Endodermal cell (in vitro differentiated cells): ENCODE measurements around the gene ANKRD33B. TPM values are rescaled to one million over a fixed set of nuclear protein-coding genes. Genes with fewer than 3 reads are reported as not detected.
"Not testable (repeated sequence)": the region's sequence is repeated elsewhere in the genome, so short reads cannot be mapped to it uniquely, and the experiment has no call there.

ENCODE experiments used
- DNase-seq: peaks from one replicate; pipeline ENCODE4 v3.0.0-alpha.2; 2017
- H3K27ac ChIP-seq: 2 replicates; pipeline ENCODE4 v1.5.1; 2013; ENCODE audit warnings: mild to moderate bottlenecking, low read depth, low read length, moderate library complexity
- H3K27me3 ChIP-seq: 2 replicates; pipeline ENCODE4 v1.6.1; 2013; ENCODE audit warnings: mild to moderate bottlenecking, low read length, moderate library complexity; ENCODE audit not compliant: insufficient read depth, control insufficient read depth, poor library complexity, severe bottlenecking
- H3K36me3 ChIP-seq: 2 replicates; pipeline ENCODE4 v1.7.0; 2013; ENCODE audit warnings: mild to moderate bottlenecking, low read length, moderate library complexity; ENCODE audit not compliant: control insufficient read depth, insufficient read depth
- H3K4me1 ChIP-seq: one replicate; pipeline ENCODE4 v1.7.0; 2013; ENCODE audit warnings: low read length; ENCODE audit not compliant: control insufficient read depth, insufficient read depth
- H3K4me3 ChIP-seq: 2 replicates; pipeline ENCODE4 v1.5.1; 2013; ENCODE audit warnings: mild to moderate bottlenecking, low read length, moderate library complexity
- H3K9ac ChIP-seq: 2 replicates; pipeline ENCODE4 v1.6.1; 2013; ENCODE audit warnings: mild to moderate bottlenecking, low read length, moderate library complexity; ENCODE audit not compliant: poor library complexity, severe bottlenecking; ENCODE audit errors: extremely low read depth
- H3K9me3 ChIP-seq: 2 replicates; pipeline ENCODE4 v1.6.1; 2013; ENCODE audit warnings: mild to moderate bottlenecking, low read length, moderate library complexity; ENCODE audit not compliant: control insufficient read depth
- H3K27ac Mint-ChIP-seq: 2 replicates; pipeline ENCODE4 v1.8.0; 2020; ENCODE audit warnings: mixed read lengths
- H3K27me3 Mint-ChIP-seq: 2 replicates; pipeline ENCODE4 v1.8.0; 2021; ENCODE audit warnings: mild to moderate bottlenecking, mixed read lengths; ENCODE audit not compliant: insufficient read depth
- H3K36me3 Mint-ChIP-seq: 2 replicates; pipeline ENCODE4 v1.8.0; 2020; ENCODE audit warnings: low read depth, mixed read lengths
- H3K4me1 Mint-ChIP-seq: 2 replicates; pipeline ENCODE4 v1.8.0; 2020; ENCODE audit warnings: mixed read lengths
- H3K4me3 Mint-ChIP-seq: 2 replicates; pipeline ENCODE4 v1.8.0; 2020; ENCODE audit warnings: mild to moderate bottlenecking, moderate library complexity, mixed read lengths
- H3K9me3 Mint-ChIP-seq: 2 replicates; pipeline ENCODE4 v1.8.0; 2020; ENCODE audit warnings: mild to moderate bottlenecking, mixed read lengths
- WGBS, 2 experiments: methylation state at CpG; one replicate each; pipeline versions ENCODE4 v1.1.5 to v1.1.7; 2013; ENCODE audit warnings: missing lambda C conversion rate in 2 of 2, mixed read lengths in 1 of 2; ENCODE audit not compliant: insufficient coverage in 1 of 2, insufficient read length in 1 of 2; 5-methylcytosine and 5-hydroxymethylcytosine counted together
- total RNA-seq, 2 donors: library from RNA; stranded (reverse); fragmentation: NEBNext Ultra II Directional in 1 of 2; extraction: Animal tissue kit (Norgen Biotek cat#: 25700) in 1 of 2; gene quantifications; 2 replicates in 1 of 2; 3 replicates in 1 of 2; pipeline ENCODE4 v1.2.1, GENCODE V29; 2021
- TF ChIP-seq, protein P1 (sequence below): fragments of 200-600 bp; sonication (generic); conservative IDR thresholded peaks from 2 replicates; pipeline ENCODE4 v1.5.0; 2021; ENCODE audit warnings: antibody characterized with exemption, mild to moderate bottlenecking

ANKRD33B gene
- total RNA-seq, 2 donors from 2014 or later: 21.9 to 37.2 TPM

DNA sequence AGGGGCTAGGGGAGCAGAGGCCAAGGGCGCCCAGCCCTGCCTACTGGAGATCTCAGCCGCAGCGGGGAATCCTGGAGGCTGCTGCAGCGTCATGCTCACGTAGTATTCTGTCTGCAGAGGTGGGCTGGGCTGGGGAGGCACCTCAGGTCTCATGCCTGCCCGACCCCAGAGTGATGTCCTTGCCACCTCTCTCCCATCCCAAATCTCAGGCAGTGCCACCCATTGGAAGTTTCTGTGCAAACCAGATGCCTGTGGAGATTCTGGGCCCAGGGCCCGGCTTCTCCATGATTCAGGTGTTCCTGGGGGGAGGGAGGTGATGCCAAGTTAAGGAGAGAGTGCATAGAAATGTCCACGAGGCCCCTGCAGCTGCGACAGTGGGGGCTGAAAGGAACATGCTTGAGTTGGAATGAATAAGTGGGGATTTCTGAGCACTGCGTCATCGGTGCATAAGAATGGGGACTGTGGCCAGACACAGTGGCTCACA is 72.0 kb downstream of the ANKRD33B start:
- no peak overlapping the region for H3K9ac ChIP-seq
- peak; percentile 51 for DNase-seq
- H3K4me3 Mint-ChIP-seq: no peak overlapping the region
- peaks cover 5% of the 10 kb centered on the region for H3K27me3 Mint-ChIP-seq
- WGBS, 2 experiments: 73% methylated on average over 9 to 11 of the region's 11 CpGs
- TF ChIP-seq, protein P1, sequence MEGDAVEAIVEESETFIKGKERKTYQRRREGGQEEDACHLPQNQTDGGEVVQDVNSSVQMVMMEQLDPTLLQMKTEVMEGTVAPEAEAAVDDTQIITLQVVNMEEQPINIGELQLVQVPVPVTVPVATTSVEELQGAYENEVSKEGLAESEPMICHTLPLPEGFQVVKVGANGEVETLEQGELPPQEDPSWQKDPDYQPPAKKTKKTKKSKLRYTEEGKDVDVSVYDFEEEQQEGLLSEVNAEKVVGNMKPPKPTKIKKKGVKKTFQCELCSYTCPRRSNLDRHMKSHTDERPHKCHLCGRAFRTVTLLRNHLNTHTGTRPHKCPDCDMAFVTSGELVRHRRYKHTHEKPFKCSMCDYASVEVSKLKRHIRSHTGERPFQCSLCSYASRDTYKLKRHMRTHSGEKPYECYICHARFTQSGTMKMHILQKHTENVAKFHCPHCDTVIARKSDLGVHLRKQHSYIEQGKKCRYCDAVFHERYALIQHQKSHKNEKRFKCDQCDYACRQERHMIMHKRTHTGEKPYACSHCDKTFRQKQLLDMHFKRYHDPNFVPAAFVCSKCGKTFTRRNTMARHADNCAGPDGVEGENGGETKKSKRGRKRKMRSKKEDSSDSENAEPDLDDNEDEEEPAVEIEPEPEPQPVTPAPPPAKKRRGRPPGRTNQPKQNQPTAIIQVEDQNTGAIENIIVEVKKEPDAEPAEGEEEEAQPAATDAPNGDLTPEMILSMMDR: no peak
- no peak overlapping the region for H3K27ac Mint-ChIP-seq
- H3K4me1 Mint-ChIP-seq: peaks cover 26% of the 10 kb centered on the region
- peaks cover 16% of the 10 kb centered on the region for H3K36me3 Mint-ChIP-seq
- no peak overlapping the region for H3K27ac ChIP-seq
- H3K27me3 ChIP-seq: no peaks in the 10 kb centered on the region
- H3K9me3 ChIP-seq: no peaks in the 10 kb centered on the region
- peaks cover 5% of the 10 kb centered on the region for H3K9me3 Mint-ChIP-seq
- no peak overlapping the region for H3K4me3 ChIP-seq
- H3K36me3 ChIP-seq: peaks cover 7% of the 10 kb centered on the region
- no peaks in the 10 kb centered on the region for H3K4me1 ChIP-seq

DNA sequence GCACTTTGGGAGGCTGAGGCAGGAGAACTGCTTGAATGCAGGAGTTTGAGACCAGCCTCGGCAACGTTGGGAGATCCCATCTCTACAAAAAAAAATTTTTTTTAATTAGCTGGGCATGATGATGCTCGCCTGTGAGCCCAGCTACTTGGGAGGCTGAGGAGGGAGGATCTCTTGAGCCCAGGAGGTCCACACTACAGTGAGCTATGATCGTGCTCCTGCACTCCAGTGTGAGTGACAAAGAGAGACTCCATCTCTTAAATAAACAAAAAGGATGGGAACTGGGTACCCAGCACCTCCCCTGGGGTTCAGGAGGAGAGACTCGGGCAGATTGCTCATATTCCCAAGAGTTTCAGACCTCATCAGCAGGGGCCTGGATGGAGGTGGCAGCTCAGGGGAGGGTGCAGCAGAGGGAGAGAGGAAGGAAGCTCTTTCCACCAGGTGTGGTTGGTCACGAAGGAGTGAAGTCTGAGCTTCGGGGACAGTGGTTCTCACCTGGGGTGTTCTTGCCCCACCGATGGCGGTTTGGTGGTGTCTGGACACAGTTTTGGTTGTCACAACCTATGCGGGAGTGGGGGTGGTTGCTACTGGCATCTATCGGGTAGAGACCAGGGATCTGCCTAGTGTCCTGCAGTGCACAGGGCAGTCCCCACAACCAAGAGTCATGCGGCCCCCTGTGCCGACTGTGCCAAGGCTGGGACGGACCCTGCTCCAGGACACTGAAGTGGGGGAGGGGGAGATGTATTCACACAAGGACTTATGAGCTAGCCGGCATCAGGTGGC is 72.7 kb downstream of the ANKRD33B start:
- 77 to 83% methylated on average over 10 to 15 of the region's 15 CpGs for WGBS, 2 experiments
- Histone ChIP-seq H3K4me1 (no peaks in the 10 kb centered on the region), H3K27ac (no peak overlapping the region), H3K9me3 (no peaks in the 10 kb centered on the region), H3K27me3 (no peaks in the 10 kb centered on the region), H3K4me3 (no peak overlapping the region), H3K9ac (no peak overlapping the region), H3K36me3 (peaks cover 7% of the 10 kb centered on the region)
- peaks cover 18% of the 10 kb centered on the region for H3K36me3 Mint-ChIP-seq
- peaks cover 5% of the 10 kb centered on the region for H3K27me3 Mint-ChIP-seq
- H3K4me3 Mint-ChIP-seq: no peak overlapping the region
- TF ChIP-seq, protein P1: no peak
- DNase-seq: no peak
- H3K27ac Mint-ChIP-seq: peak overlapping the region; percentile 13
- H3K9me3 Mint-ChIP-seq: peaks cover 5% of the 10 kb centered on the region
- H3K4me1 Mint-ChIP-seq: peaks cover 21% of the 10 kb centered on the region

DNA sequence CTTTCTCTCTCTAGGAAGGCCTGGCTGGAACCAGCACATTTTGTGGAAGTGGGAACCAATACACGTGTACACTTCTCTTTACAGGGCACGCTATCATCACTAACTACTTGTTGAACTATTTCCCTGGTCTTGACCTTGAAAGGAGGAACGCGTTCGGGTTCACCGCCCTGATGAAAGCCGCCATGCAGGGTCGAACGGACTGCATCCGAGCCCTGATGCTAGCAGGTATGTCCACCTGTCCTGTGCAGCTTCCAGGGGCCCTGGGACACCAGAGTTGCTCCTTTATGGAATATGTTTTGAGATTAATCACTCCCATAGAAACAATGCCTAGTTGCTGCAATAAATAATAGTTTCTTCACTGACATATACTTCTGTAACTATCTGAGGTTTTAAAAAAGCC is 74.1 kb downstream of the ANKRD33B start:
- no peak overlapping the region for H3K27ac ChIP-seq
- no peak overlapping the region for H3K27ac Mint-ChIP-seq

DNA sequence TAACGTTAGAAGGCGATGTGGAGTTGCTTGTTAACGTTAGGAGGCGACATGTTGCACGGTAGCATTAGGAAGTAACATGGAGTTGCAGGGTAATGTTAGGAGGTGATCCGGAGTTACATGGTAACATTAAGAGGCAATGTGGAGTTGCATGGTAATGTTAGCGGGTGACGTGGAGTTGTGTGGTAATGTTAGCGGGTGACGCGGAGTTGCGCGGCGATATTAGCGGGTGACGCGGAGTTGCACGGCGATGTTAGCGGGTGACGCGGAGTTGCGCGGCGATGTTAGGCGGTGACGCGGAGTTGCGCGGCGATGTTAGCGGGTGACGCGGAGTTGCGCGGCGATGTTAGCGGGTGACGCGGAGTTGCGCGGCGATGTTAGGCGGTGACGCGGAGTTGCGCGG is 74.9 kb downstream of the ANKRD33B start:
- H3K4me1 Mint-ChIP-seq: peaks cover 21% of the 10 kb centered on the region
- not testable (repeated sequence) for H3K9me3 Mint-ChIP-seq, H3K4me3 Mint-ChIP-seq, H3K4me1 ChIP-seq, H3K36me3 ChIP-seq, H3K27ac Mint-ChIP-seq, H3K9ac ChIP-seq, DNase-seq, H3K4me3 ChIP-seq, H3K27me3 ChIP-seq, H3K27ac ChIP-seq, H3K9me3 ChIP-seq, H3K27me3 Mint-ChIP-seq
- 72 to 90% methylated on average over 7 to 22 of the region's 48 CpGs for WGBS, 2 experiments
- peaks cover 18% of the 10 kb centered on the region for H3K36me3 Mint-ChIP-seq

More for the DNA sequence above, 74.1 kb downstream of the ANKRD33B start:
- Mint-ChIP-seq H3K9me3 (peaks cover 5% of the 10 kb centered on the region), H3K27me3 (peaks cover 5% of the 10 kb centered on the region), H3K4me3 (peak overlapping the region; percentile 36), H3K36me3 (peaks cover 18% of the 10 kb centered on the region), H3K4me1 (peaks cover 21% of the 10 kb centered on the region)
- H3K9ac ChIP-seq: no peak overlapping the region
- H3K4me1 ChIP-seq: no peaks in the 10 kb centered on the region
- no peak for DNase-seq
- no peak overlapping the region for H3K4me3 ChIP-seq
- WGBS, 2 experiments: 77 to 83% methylated on average over 10 of the region's 10 CpGs
- no peaks in the 10 kb centered on the region for H3K27me3 ChIP-seq
- H3K36me3 ChIP-seq: peaks cover 7% of the 10 kb centered on the region
- H3K9me3 ChIP-seq: no peaks in the 10 kb centered on the region
- TF ChIP-seq, protein P1: no peak
